B cell (primary cell): ENCODE measurements around the gene TMEM219. TPM values are rescaled to one million over a fixed set of nuclear protein-coding genes. Genes with fewer than 3 reads are reported as not detected.

ENCODE experiments used
- ATAC-seq: fragments of 200-7000 bp; cut with Tn5 transposase; one replicate; pipeline ENCODE4 v1.10.0; 2021; ENCODE audit warnings: low read depth, mild to moderate bottlenecking, moderate number of reproducible peaks, moderate library complexity
- CTCF ChIA-PET: fragments of 350-600 bp; sonication (Branson Sonifier 250); formaldehyde crosslinking; loops from one replicate; lab custom pipeline; 2021; ENCODE audit warnings: antibody characterized with exemption, inconsistent platforms; lab: Charles Lee
- POLR2A ChIA-PET: fragments of 350-600 bp; sonication (Branson Sonifier 250); formaldehyde crosslinking; loops from one replicate; lab custom pipeline; 2021; ENCODE audit warnings: antibody characterized with exemption; lab: Charles Lee
- DNase-seq: peaks from one replicate; pipeline ENCODE4 v3.0.0; 2013
- H2AFZ ChIP-seq: 2 replicates; pipeline ENCODE4 v1.6.1; 2012; ENCODE audit warnings: mild to moderate bottlenecking, low read depth, low read length; ENCODE audit not compliant: insufficient read depth, poor library complexity, severe bottlenecking
- H3K27ac ChIP-seq, 2 donors: 1 replicate in 1 of 2; 2 replicates in 1 of 2; pipeline ENCODE4 v1.5.1; 2012 to 2013; ENCODE audit warnings: low read length in 2 of 2, mild to moderate bottlenecking in 2 of 2, moderate library complexity in 1 of 2
- H3K27me3 ChIP-seq, 4 experiments: fragments of 200-600 bp in 1 of 4; sonication (generic) in 1 of 4; replicated peaks in 1 of 4; 1 replicate in 2 of 4; 2 replicates in 2 of 4; pipeline versions ENCODE4 v1.6.1 to v1.7.0; 2013 to 2016; ENCODE audit warnings: low read length in 3 of 4, mild to moderate bottlenecking in 2 of 4, mixed read lengths in 1 of 4, moderate library complexity in 1 of 4; ENCODE audit not compliant: insufficient read depth in 4 of 4, control insufficient read depth in 3 of 4; ENCODE audit errors: control extremely low read depth in 1 of 4
- H3K36me3 ChIP-seq, 2 experiments: replicated peaks in 1 of 2; 1 replicate in 1 of 2; 2 replicates in 1 of 2; pipeline versions ENCODE4 v1.6.1 to v1.7.1; 2013; ENCODE audit warnings: low read length in 1 of 2; ENCODE audit not compliant: insufficient read depth in 2 of 2, control insufficient read depth in 1 of 2; ENCODE audit errors: control extremely low read depth in 1 of 2, extremely low read depth in 1 of 2
- H3K4me1 ChIP-seq, 2 donors: fragments of 200-600 bp in 1 of 2; sonication (generic) in 1 of 2; 1 replicate in 1 of 2; 2 replicates in 1 of 2; pipeline versions ENCODE4 v1.5.1 to v1.6.1; 2013 to 2017; ENCODE audit warnings: low read length in 2 of 2; ENCODE audit not compliant: control insufficient read depth in 2 of 2, insufficient read depth in 2 of 2
- H3K4me2 ChIP-seq: replicated peaks from 2 replicates; pipeline ENCODE3; 2012; ENCODE audit warnings: mild to moderate bottlenecking, low read depth, low read length; ENCODE audit not compliant: poor library complexity, severe bottlenecking
- H3K4me3 ChIP-seq, 5 experiments: fragments of 200-600 bp in 1 of 5; sonication (generic) in 1 of 5; 1 replicate in 3 of 5; 2 replicates in 2 of 5; pipeline versions ENCODE4 v1.5.1 to v1.7.0; 2011 to 2016; ENCODE audit warnings: low read length in 4 of 5, mild to moderate bottlenecking in 4 of 5, low read depth in 2 of 5, control low read depth in 1 of 5, moderate library complexity in 1 of 5; ENCODE audit not compliant: insufficient read depth in 1 of 5; ENCODE audit errors: control extremely low read depth in 1 of 5, extremely low read depth in 1 of 5
- H3K79me2 ChIP-seq: fragments of 200-600 bp; sonication (generic); one replicate; pipeline ENCODE4 v1.6.0; 2016; ENCODE audit warnings: low read length; ENCODE audit not compliant: control insufficient read depth, insufficient read depth
- H3K9ac ChIP-seq: fragments of 200-600 bp; sonication (generic); 2 replicates; pipeline ENCODE4 v1.6.1; 2017; ENCODE audit warnings: mild to moderate bottlenecking, low read length, moderate library complexity
- H3K9me3 ChIP-seq, 3 donors: one replicate each; pipeline versions ENCODE4 v1.6.1 to v1.7.1; 2013; ENCODE audit warnings: low read length in 2 of 3; ENCODE audit not compliant: control insufficient read depth in 2 of 3, insufficient read depth in 1 of 3; ENCODE audit errors: control extremely low read depth in 1 of 3
- H4K20me1 ChIP-seq: 2 replicates; pipeline ENCODE4 v1.6.0; 2012; ENCODE audit warnings: mild to moderate bottlenecking, low read length; ENCODE audit not compliant: insufficient read depth, control insufficient read depth, poor library complexity, severe bottlenecking
- H3K27ac Mint-ChIP-seq: one replicate; pipeline ENCODE4 v1.8.0; 2021; ENCODE audit warnings: mixed read lengths
- H3K27me3 Mint-ChIP-seq: one replicate; pipeline ENCODE4 v1.8.0; 2021; ENCODE audit warnings: mixed read lengths
- H3K4me1 Mint-ChIP-seq: one replicate; pipeline ENCODE4 v1.8.0; 2021; ENCODE audit warnings: mixed read lengths
- H3K4me3 Mint-ChIP-seq: one replicate; pipeline ENCODE4 v1.8.0; 2021; ENCODE audit warnings: mixed read lengths
- H3K9me3 Mint-ChIP-seq: one replicate; pipeline ENCODE4 v1.8.0; 2022; ENCODE audit warnings: mixed read lengths; ENCODE audit not compliant: insufficient read depth
- CTCF ChIP-seq: fragments of 200-600 bp; IDR thresholded peaks from one replicate; pipeline ENCODE4 v1.8.0; 2022; ENCODE audit warnings: antibody characterized with exemption, mild to moderate bottlenecking
- EZH2 ChIP-seq: IDR thresholded peaks from 2 replicates; pipeline ENCODE4 v1.6.1; 2012; ENCODE audit warnings: borderline replicate concordance, low read depth, mild to moderate bottlenecking, moderate library complexity, low read length; ENCODE audit not compliant: insufficient read depth, poor library complexity, severe bottlenecking
- WGBS: methylation state at CpG from one replicate; pipeline ENCODE4 v1.1.5; 2013; ENCODE audit warnings: missing lambda C conversion rate; ENCODE audit not compliant: insufficient coverage; 5-methylcytosine and 5-hydroxymethylcytosine counted together
- intact Hi-C: fragments of 100-400 bp; cut with micrococcal nuclease; formaldehyde crosslinking; loops from one replicate; pipeline ENCODE4 v1.10.0; 2022
- polyA plus RNA-seq: library from polyadenylated mRNA; depleted of rRNA; stranded (reverse); fragments of >200 nt; gene quantifications from 2 replicates; pipeline ENCODE4 v1.2.3, GENCODE V29; 2012
- total RNA-seq, 2 donors: library from RNA; stranded (reverse); fragments of 120-200 nt in 1 of 2; gene quantifications; 1 replicate in 1 of 2; 2 replicates in 1 of 2; pipeline versions ENCODE4 v1.2.3 to v1.2.4, GENCODE V29; 2013 to 2022

Gene TMEM219
- total and polyA plus RNA-seq, 2 donors (not counting 1 experiment from before 2014, with no cell fraction given): 66.6 to 103 TPM

GRCh38 chr16:29925781-29926710 is 35.8 kb upstream of the TMEM219 start, which contains the start of gene KCTD13:
KCTD13 (minus strand) TSS chr16:29926226; CDS start chr16:29926033, 193 bp downstream.
- peak; percentile 94 for DNase-seq
- ChIA-PET POLR2A (interaction anchor here (0.5 to 1.7 kb wide), 9 partner anchors 11 to 429 kb away, joined by 3 to 11 read pairs (median 3); partner anchors contain the start of genes CD2BP2, TAOK2, TBX6 and TMEM219), CTCF (interaction anchor here (0.6 to 2.0 kb wide), 8 partner anchors 35 to 708 kb away, joined by 3 to 9 read pairs (median 5); partner anchors contain the start of genes CDIPT, TAOK2 and TMEM219)
- peaks cover 25% of the 10 kb centered on the region for H3K4me1 Mint-ChIP-seq
- peak; percentile 91 for ATAC-seq
- H3K27me3 ChIP-seq: no peaks in the 10 kb centered on the region
- no peaks in the 10 kb centered on the region for H3K9me3 Mint-ChIP-seq
- no peaks in the 10 kb centered on the region for H3K9me3 ChIP-seq
- H3K79me2 ChIP-seq: peaks cover 29% of the 10 kb centered on the region
- peak within 1 kb of the TSS; percentile 96 for H2AFZ ChIP-seq
- peak within 1 kb of the TSS; percentile 48 to 95 (median 84) for H3K4me3 ChIP-seq
- TF ChIP-seq CTCF: no peak
- no peak for TF ChIP-seq EZH2
- H3K4me3 Mint-ChIP-seq: peak within 1 kb of the TSS; percentile 91
- H3K4me2 ChIP-seq: peak within 1 kb of the TSS; percentile 89
- peaks cover 14 to 21% of the 10 kb centered on the region in 2 donors for H3K4me1 ChIP-seq
- WGBS: under 1% methylated on average over 89 of the region's 89 CpGs
- peak within 1 kb of the TSS; percentile 90 for H3K9ac ChIP-seq
- H4K20me1 ChIP-seq: peaks cover 26% of the 10 kb centered on the region
- H3K27ac ChIP-seq: peak within 1 kb of the TSS; percentile 80 to 84
- H3K27ac Mint-ChIP-seq: peak within 1 kb of the TSS; percentile 96
- H3K27me3 Mint-ChIP-seq: no peaks in the 10 kb centered on the region
- intact Hi-C loops: loop anchor here (1.0 to 10.0 kb wide), 9 partner anchors 26 to 331 kb away; partner anchors contain the start of genes ASPHD1, CDIPT, INO80E and TAOK2
- peaks cover 0 to 20% of the 10 kb centered on the region in 2 experiments for H3K36me3 ChIP-seq
